Fibroblast of the aortic adventitia (primary cell): Measurements from ENCODE around the gene RPS3A. TPM values are rescaled to one million over a fixed set of nuclear protein-coding genes. Genes with fewer than 3 reads are reported as not detected.
A peak's percentile ranks its signal among the peaks of the same experiment; 100 is the strongest.
"Not testable (repeated sequence)": the region's sequence is repeated elsewhere in the genome, so short reads cannot be mapped to it uniquely, and the experiment has no call there.

Experiments
- DNase-seq: peaks from one replicate; pipeline ENCODE4 v3.0.0-alpha.2; 2010; ENCODE audit warnings: low read depth
- H3K4me3 ChIP-seq: 2 replicates; pipeline ENCODE4 v1.5.1; 2011; ENCODE audit warnings: low read depth, mild to moderate bottlenecking, control low read depth, low read length, moderate library complexity
- total RNA-seq: library from RNA; depleted of rRNA; stranded (reverse); fragments of >200 nt; gene quantifications from 2 replicates; pipeline ENCODE4 v1.2.3, GENCODE V29; 2012; ENCODE audit warnings: low replicate concordance
- TF ChIP-seq, protein P1 (sequence below): IDR thresholded peaks from 2 replicates; pipeline ENCODE4 v1.5.1; 2011; ENCODE audit warnings: mild to moderate bottlenecking, low read length, control low read depth, inconsistent platforms; ENCODE audit not compliant: insufficient read depth

Gene RPS3A
- total RNA-seq, 1 donor, result 4,133 TPM

- no peak overlapping the region for H3K4me3 ChIP-seq
- no peak for DNase-seq
These were observed 10.8 kb downstream of the RPS3A start for GRCh38 chr4:151110236-151110635.

GRCh38 chr4:151114338-151114737 lies 14.9 kb downstream of the RPS3A start:
- TF ChIP-seq, protein P1, sequence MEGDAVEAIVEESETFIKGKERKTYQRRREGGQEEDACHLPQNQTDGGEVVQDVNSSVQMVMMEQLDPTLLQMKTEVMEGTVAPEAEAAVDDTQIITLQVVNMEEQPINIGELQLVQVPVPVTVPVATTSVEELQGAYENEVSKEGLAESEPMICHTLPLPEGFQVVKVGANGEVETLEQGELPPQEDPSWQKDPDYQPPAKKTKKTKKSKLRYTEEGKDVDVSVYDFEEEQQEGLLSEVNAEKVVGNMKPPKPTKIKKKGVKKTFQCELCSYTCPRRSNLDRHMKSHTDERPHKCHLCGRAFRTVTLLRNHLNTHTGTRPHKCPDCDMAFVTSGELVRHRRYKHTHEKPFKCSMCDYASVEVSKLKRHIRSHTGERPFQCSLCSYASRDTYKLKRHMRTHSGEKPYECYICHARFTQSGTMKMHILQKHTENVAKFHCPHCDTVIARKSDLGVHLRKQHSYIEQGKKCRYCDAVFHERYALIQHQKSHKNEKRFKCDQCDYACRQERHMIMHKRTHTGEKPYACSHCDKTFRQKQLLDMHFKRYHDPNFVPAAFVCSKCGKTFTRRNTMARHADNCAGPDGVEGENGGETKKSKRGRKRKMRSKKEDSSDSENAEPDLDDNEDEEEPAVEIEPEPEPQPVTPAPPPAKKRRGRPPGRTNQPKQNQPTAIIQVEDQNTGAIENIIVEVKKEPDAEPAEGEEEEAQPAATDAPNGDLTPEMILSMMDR, result no peak
- H3K4me3 ChIP-seq, result no peak overlapping the region
- DNase-seq, result no peak

More at GRCh38 chr4:151110236-151110635, 10.8 kb downstream of the RPS3A start:
- TF ChIP-seq, protein P1, result no peak

DNA sequence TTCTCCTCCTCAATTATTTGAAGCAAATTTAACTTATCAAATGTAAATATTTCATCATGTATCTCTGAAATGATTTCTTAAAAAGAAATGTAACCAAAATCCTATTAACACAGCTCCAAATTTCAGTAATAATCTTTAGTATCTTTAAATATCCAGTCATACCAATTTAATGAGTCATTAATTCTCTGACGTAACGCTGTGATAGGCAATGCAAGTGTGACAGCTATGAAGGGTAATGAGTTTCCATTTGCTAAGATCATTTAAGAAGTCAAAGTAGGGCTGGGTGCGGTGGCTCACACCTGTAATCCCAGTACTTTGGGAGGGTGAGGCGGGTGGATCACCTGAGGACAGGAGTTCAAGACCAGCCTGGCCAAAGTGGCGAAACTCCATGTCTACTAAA lies 15.6 kb downstream of the RPS3A start:
- DNase-seq, result peak; percentile 43
- no peak overlapping the region for H3K4me3 ChIP-seq
- TF ChIP-seq, protein P1, result no peak

GRCh38 chr4:151117371-151117962 lies 18.0 kb downstream of the RPS3A start:
- peak; percentile 77 for DNase-seq
- TF ChIP-seq, protein P1, result peak; percentile 80

GRCh38 chr4:151129796-151130195 lies 30.4 kb downstream of the RPS3A start:
- TF ChIP-seq, protein P1, result no peak
- H3K4me3 ChIP-seq, result no peak overlapping the region
- no peak for DNase-seq

More at GRCh38 chr4:151117371-151117962, 18.0 kb downstream of the RPS3A start:
- H3K4me3 ChIP-seq, result no peak overlapping the region

GRCh38 chr4:151133311-151133710 lies 33.9 kb downstream of the RPS3A start:
- TF ChIP-seq, protein P1, result no peak
- no peak overlapping the region for H3K4me3 ChIP-seq
- no peak for DNase-seq

DNA sequence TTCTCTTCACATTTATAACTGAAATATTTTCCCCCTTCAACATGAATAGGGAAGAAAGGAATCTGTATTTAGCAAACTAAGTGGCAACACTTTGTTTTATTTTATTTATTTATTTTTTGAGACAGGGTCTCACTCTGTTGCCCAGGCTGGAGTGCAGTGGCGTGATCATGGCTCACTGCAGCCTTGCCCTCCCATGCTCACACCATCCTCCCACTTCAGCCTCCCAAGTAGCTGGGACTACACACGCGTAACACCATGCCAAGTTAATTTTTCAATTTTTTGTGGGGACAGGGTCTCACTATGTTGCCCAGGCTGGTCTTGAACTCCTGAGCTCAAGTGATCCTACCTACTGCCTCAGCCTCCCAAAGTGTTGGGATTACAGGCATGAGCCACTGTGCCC lies 36.6 kb downstream of the RPS3A start:
- not testable (repeated sequence) for DNase-seq, H3K4me3 ChIP-seq
